ENCODE data around the gene TBC1D7.
A peak's percentile ranks its signal among the peaks of the same experiment; 100 is the strongest.

TBC1D7 gene

GRCh38 chr6:13368731-13369115, 40.4 kb upstream of the TBC1D7 start:
- Histone ChIP-seq H3K9ac (ENCODE audit: low read length) (no peak overlapping the region), H3K27me3 (replicated peaks; ENCODE audit: control insufficient read depth, insufficient read depth, low read length) (no peaks in the 10 kb centered on the region)

GRCh38 chr6:13368079-13368730, 39.9 kb upstream of the TBC1D7 start:
- H3K4me1 ChIP-seq (ENCODE audit: control insufficient read depth, insufficient read depth, low read length): no peaks in the 10 kb centered on the region
- no peak for DNase-seq (ENCODE audit: low read depth)
- no peaks in the 10 kb centered on the region for H3K27me3 ChIP-seq (replicated peaks; ENCODE audit: control insufficient read depth, insufficient read depth, low read length)
- peaks cover 7% of the 10 kb centered on the region for H3K36me3 ChIP-seq (ENCODE audit: control insufficient read depth, insufficient read depth, low read length, severe bottlenecking)
- H3K4me3 ChIP-seq (ENCODE audit: low read length): no peak overlapping the region
- no peak overlapping the region for H3K9ac ChIP-seq (ENCODE audit: low read length)
- no peaks in the 10 kb centered on the region for H3K9me3 ChIP-seq (ENCODE audit: control insufficient read depth, low read length)

More at GRCh38 chr6:13368731-13369115, 40.4 kb upstream of the TBC1D7 start:
- Histone ChIP-seq H3K4me1 (ENCODE audit: control insufficient read depth, insufficient read depth, low read length) (no peaks in the 10 kb centered on the region), H3K36me3 (ENCODE audit: control insufficient read depth, insufficient read depth, low read length, severe bottlenecking) (peaks cover 7% of the 10 kb centered on the region), H3K9me3 (ENCODE audit: control insufficient read depth, low read length) (no peaks in the 10 kb centered on the region), H3K4me3 (ENCODE audit: low read length) (no peak overlapping the region)
- DNase-seq (ENCODE audit: low read depth): peak; percentile 16

- no peak for DNase-seq (ENCODE audit: low read depth)
- no peak overlapping the region for H3K9ac ChIP-seq (ENCODE audit: low read length)
- no peaks in the 10 kb centered on the region for H3K27me3 ChIP-seq (replicated peaks; ENCODE audit: control insufficient read depth, insufficient read depth, low read length)
- peaks cover 7% of the 10 kb centered on the region for H3K36me3 ChIP-seq (ENCODE audit: control insufficient read depth, insufficient read depth, low read length, severe bottlenecking)
- H3K9me3 ChIP-seq (ENCODE audit: control insufficient read depth, low read length): no peaks in the 10 kb centered on the region
- H3K4me1 ChIP-seq (ENCODE audit: control insufficient read depth, insufficient read depth, low read length): no peaks in the 10 kb centered on the region
- no peak overlapping the region for H3K4me3 ChIP-seq (ENCODE audit: low read length)
These were observed 39.1 kb upstream of the TBC1D7 start for GRCh38 chr6:13367396-13367795.

- no peak overlapping the region for H3K9ac ChIP-seq (ENCODE audit: low read length)
- peaks cover 7% of the 10 kb centered on the region for H3K36me3 ChIP-seq (ENCODE audit: control insufficient read depth, insufficient read depth, low read length, severe bottlenecking)
- DNase-seq (ENCODE audit: low read depth): no peak
- no peak overlapping the region for H3K4me3 ChIP-seq (ENCODE audit: low read length)
- no peaks in the 10 kb centered on the region for H3K4me1 ChIP-seq (ENCODE audit: control insufficient read depth, insufficient read depth, low read length)
- H3K9me3 ChIP-seq (ENCODE audit: control insufficient read depth, low read length): no peaks in the 10 kb centered on the region
- no peaks in the 10 kb centered on the region for H3K27me3 ChIP-seq (replicated peaks; ENCODE audit: control insufficient read depth, insufficient read depth, low read length)
These were observed 37.0 kb upstream of the TBC1D7 start for GRCh38 chr6:13365320-13365719.

- H3K4me3 ChIP-seq (ENCODE audit: low read length): no peak overlapping the region
These were observed 36.5 kb upstream of the TBC1D7 start for GRCh38 chr6:13364842-13365241.

GRCh38 chr6:13362412-13362811, 34.1 kb upstream of the TBC1D7 start:
- no peak overlapping the region for H3K4me3 ChIP-seq (ENCODE audit: low read length)
- no peak overlapping the region for H3K9ac ChIP-seq (ENCODE audit: low read length)
- H3K4me1 ChIP-seq (ENCODE audit: control insufficient read depth, insufficient read depth, low read length): no peaks in the 10 kb centered on the region
- DNase-seq (ENCODE audit: low read depth): no peak
- no peaks in the 10 kb centered on the region for H3K9me3 ChIP-seq (ENCODE audit: control insufficient read depth, low read length)
- H3K27me3 ChIP-seq (replicated peaks; ENCODE audit: control insufficient read depth, insufficient read depth, low read length): no peaks in the 10 kb centered on the region
- H3K36me3 ChIP-seq (ENCODE audit: control insufficient read depth, insufficient read depth, low read length, severe bottlenecking): peaks cover 7% of the 10 kb centered on the region

More at GRCh38 chr6:13364842-13365241, 36.5 kb upstream of the TBC1D7 start:
- Histone ChIP-seq H3K4me1 (ENCODE audit: control insufficient read depth, insufficient read depth, low read length) (no peaks in the 10 kb centered on the region), H3K27me3 (replicated peaks; ENCODE audit: control insufficient read depth, insufficient read depth, low read length) (no peaks in the 10 kb centered on the region), H3K9ac (ENCODE audit: low read length) (no peak overlapping the region), H3K36me3 (ENCODE audit: control insufficient read depth, insufficient read depth, low read length, severe bottlenecking) (peaks cover 7% of the 10 kb centered on the region), H3K9me3 (ENCODE audit: control insufficient read depth, low read length) (no peaks in the 10 kb centered on the region)
- DNase-seq (ENCODE audit: low read depth): no peak

GRCh38 chr6:13360671-13361540, 32.6 kb upstream of the TBC1D7 start:
- H3K4me3 ChIP-seq (ENCODE audit: low read length): no peak overlapping the region
- H3K36me3 ChIP-seq (ENCODE audit: control insufficient read depth, insufficient read depth, low read length, severe bottlenecking): peaks cover 7% of the 10 kb centered on the region
- DNase-seq (ENCODE audit: low read depth): no peak
- H3K9ac ChIP-seq (ENCODE audit: low read length): no peak overlapping the region
- H3K4me1 ChIP-seq (ENCODE audit: control insufficient read depth, insufficient read depth, low read length): peaks cover 2% of the 10 kb centered on the region
- H3K9me3 ChIP-seq (ENCODE audit: control insufficient read depth, low read length): no peaks in the 10 kb centered on the region
- no peaks in the 10 kb centered on the region for H3K27me3 ChIP-seq (replicated peaks; ENCODE audit: control insufficient read depth, insufficient read depth, low read length)

- Histone ChIP-seq H3K36me3 (ENCODE audit: control insufficient read depth, insufficient read depth, low read length, severe bottlenecking) (no peaks in the 10 kb centered on the region), H3K4me1 (ENCODE audit: control insufficient read depth, insufficient read depth, low read length) (peaks cover 16% of the 10 kb centered on the region), H3K9me3 (ENCODE audit: control insufficient read depth, low read length) (no peaks in the 10 kb centered on the region), H3K4me3 (ENCODE audit: low read length) (no peak overlapping the region), H3K9ac (ENCODE audit: low read length) (no peak overlapping the region), H3K27me3 (replicated peaks; ENCODE audit: control insufficient read depth, insufficient read depth, low read length) (no peaks in the 10 kb centered on the region)
- DNase-seq (ENCODE audit: low read depth): no peak
These were observed 30.9 kb upstream of the TBC1D7 start for GRCh38 chr6:13359287-13359686.

- Histone ChIP-seq H3K4me3 (ENCODE audit: low read length) (no peak overlapping the region), H3K27me3 (replicated peaks; ENCODE audit: control insufficient read depth, insufficient read depth, low read length) (no peaks in the 10 kb centered on the region), H3K4me1 (ENCODE audit: control insufficient read depth, insufficient read depth, low read length) (peaks cover 16% of the 10 kb centered on the region), H3K9me3 (ENCODE audit: control insufficient read depth, low read length) (no peaks in the 10 kb centered on the region), H3K9ac (ENCODE audit: low read length) (no peak overlapping the region), H3K36me3 (ENCODE audit: control insufficient read depth, insufficient read depth, low read length, severe bottlenecking) (no peaks in the 10 kb centered on the region)
- DNase-seq (ENCODE audit: low read depth): no peak
These were observed 30.2 kb upstream of the TBC1D7 start for GRCh38 chr6:13358511-13358910.

GRCh38 chr6:13357551-13358075, 29.3 kb upstream of the TBC1D7 start:
- no peaks in the 10 kb centered on the region for H3K36me3 ChIP-seq (ENCODE audit: control insufficient read depth, insufficient read depth, low read length, severe bottlenecking)
- no peak overlapping the region for H3K9ac ChIP-seq (ENCODE audit: low read length)
- no peaks in the 10 kb centered on the region for H3K9me3 ChIP-seq (ENCODE audit: control insufficient read depth, low read length)
- peaks cover 16% of the 10 kb centered on the region for H3K4me1 ChIP-seq (ENCODE audit: control insufficient read depth, insufficient read depth, low read length)
- no peak overlapping the region for H3K4me3 ChIP-seq (ENCODE audit: low read length)
- no peak for DNase-seq (ENCODE audit: low read depth)
- H3K27me3 ChIP-seq (replicated peaks; ENCODE audit: control insufficient read depth, insufficient read depth, low read length): no peaks in the 10 kb centered on the region

GRCh38 chr6:13355999-13356785, 27.9 kb upstream of the TBC1D7 start:
- H3K4me1 ChIP-seq (ENCODE audit: control insufficient read depth, insufficient read depth, low read length): peaks cover 16% of the 10 kb centered on the region
- no peaks in the 10 kb centered on the region for H3K27me3 ChIP-seq (replicated peaks; ENCODE audit: control insufficient read depth, insufficient read depth, low read length)
- H3K9ac ChIP-seq (ENCODE audit: low read length): no peak overlapping the region
- H3K36me3 ChIP-seq (ENCODE audit: control insufficient read depth, insufficient read depth, low read length, severe bottlenecking): no peaks in the 10 kb centered on the region
- no peak overlapping the region for H3K4me3 ChIP-seq (ENCODE audit: low read length)
- H3K9me3 ChIP-seq (ENCODE audit: control insufficient read depth, low read length): no peaks in the 10 kb centered on the region
- no peak for DNase-seq (ENCODE audit: low read depth)

All from adipocyte (in vitro differentiated cells).